NCI-H1105 (cell line): Measurements from ENCODE around the gene ADGRD1.
A peak's percentile ranks its signal among the peaks of the same experiment; 100 is the strongest.
"Not testable (repeated sequence)": the region's sequence is repeated elsewhere in the genome, so short reads cannot be mapped to it uniquely, and the experiment has no call there.

Source experiments
- DNase-seq: peaks from one replicate; lab custom pipeline; 2025; lab: John Stamatoyannopoulos, UW

ADGRD1 gene

DNA sequence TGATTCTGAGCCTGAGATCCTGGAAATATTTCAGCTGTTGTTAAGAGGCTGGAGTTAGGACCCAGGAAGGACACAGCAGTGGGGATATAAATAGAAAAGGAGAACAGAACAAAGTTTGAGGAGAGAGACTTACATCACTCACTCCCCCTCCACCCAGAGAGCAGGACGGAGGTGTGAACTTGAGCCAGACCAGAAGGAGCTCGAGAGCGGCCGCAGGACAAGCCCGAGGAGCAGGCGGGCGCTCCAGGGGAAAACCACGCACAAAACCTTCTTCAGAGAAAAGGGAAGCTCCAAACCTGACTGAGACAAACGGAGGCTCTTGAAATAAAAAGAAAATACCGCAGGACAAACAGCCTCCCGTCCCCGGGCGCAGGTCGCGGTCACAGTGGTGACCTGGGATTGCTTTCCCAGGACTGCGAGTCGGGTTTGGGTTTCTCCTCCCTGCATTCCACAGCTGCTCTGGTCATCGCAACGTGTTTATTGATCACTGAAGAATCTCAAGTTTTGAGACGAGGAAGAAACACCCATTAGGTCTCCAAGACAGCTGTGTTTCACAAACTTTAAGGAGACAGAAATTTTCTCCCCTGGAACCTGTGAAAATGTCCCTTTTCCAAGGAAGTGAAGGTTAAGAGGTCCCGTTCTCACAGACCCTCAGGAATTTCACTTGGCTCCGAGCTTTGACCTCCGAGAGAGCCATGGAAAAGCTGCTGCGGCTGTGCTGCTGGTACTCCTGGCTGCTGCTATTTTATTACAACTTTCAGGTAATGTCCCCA lies at the start of gene ADGRD1:
ADGRD1 (plus strand) TSS at position 137 of the 773 bp plus-strand sequence; CDS start at position 696, 559 bp downstream.
- no peak for DNase-seq

- DNase-seq = no peak
Observed at GRCh38 chr12:130904064-130904463, 49.6 kb upstream of the ADGRD1 start.

DNA sequence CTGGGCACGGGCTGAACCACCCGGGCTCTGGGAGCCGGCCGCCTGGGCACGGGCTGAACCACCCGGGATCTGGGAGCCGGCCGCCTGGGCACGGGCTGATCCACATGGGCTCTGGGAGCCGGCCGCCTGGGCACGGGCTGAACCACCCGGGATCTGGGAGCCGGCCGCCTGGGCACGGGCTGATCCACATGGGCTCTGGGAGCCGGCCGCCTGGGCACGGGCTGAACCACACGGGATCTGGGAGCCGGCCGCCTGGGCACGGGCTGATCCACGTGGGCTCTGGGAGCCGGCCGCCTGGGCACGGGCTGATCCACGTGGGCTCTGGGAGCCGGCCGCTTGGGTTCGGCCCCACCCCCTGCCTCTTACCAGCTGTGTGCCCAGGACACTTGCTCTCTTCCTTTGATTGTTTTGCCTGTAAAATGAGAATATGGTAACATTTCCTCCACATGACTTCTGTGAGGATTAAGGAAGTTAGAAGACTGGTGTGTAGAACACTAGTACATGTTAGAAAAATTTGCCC lies 48.7 kb upstream of the ADGRD1 start:
- not testable (repeated sequence) for DNase-seq

DNA sequence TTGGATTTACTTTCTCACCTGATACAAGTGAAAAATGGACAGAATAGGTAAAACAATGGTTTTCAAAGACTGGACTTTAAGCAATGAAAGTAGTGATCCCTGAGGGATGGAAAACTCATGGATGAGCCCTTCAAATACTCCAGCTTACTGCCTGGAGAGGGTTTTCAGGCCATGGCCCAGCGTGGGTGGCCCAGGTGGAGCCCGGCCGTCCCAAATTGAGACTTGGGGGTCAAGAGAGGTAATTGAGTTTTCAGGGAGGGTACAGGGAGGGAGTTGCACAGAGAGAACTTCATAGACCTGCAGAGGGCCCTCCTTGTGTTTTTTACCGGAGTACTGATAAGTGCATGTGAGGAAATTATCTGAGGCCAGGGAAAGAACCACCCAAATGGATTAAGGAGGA lies 44.6 kb upstream of the ADGRD1 start:
- no peak for DNase-seq

- no peak for DNase-seq
Observed at GRCh38 chr12:130911193-130911592, 42.5 kb upstream of the ADGRD1 start.

- no peak for DNase-seq
Observed at GRCh38 chr12:130911933-130912332, 41.8 kb upstream of the ADGRD1 start.

GRCh38 chr12:130916241-130916911 lies 37.3 kb upstream of the ADGRD1 start:
- DNase-seq = peak; percentile 78

DNA sequence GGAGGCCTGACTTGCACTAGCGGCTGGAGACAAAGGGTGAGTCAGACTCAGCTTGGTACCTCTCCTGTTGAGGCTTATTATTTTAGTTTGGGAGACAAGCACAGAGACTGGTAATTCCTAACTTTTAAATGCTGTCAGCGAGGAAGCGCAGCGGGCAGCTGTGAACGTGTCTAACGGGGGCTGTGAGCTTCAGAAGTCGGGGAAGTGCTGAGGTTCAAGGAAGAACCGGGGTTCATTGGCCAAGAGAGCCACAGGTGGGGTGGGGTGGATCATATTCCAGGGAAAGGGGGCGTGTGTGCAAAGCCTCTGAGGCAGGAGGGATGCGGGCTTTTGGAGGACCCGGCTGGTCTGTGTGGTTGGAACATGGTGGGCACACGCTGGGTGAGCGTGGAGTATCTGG lies 36.1 kb upstream of the ADGRD1 start:
- DNase-seq = no peak

DNA sequence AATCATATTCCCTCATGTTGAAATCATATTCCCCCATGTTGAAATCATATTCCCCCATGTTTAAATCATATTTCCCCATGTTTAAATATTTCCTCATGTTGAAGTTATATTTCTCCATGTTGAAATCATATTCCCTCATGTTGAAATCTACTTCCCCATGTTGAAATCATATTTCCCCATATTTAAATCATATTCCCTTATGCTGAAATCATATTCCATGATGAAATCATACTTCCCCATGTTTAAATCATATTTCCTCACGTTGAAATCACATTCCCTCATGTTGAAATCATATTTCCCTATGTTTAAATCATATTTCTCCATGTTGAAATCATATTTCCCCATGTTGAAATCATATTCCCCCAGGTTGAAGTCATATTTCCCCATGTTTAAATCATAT lies 34.6 kb upstream of the ADGRD1 start:
- DNase-seq = no peak

- no peak for DNase-seq
Observed at GRCh38 chr12:130920119-130920703, 33.5 kb upstream of the ADGRD1 start.

DNA sequence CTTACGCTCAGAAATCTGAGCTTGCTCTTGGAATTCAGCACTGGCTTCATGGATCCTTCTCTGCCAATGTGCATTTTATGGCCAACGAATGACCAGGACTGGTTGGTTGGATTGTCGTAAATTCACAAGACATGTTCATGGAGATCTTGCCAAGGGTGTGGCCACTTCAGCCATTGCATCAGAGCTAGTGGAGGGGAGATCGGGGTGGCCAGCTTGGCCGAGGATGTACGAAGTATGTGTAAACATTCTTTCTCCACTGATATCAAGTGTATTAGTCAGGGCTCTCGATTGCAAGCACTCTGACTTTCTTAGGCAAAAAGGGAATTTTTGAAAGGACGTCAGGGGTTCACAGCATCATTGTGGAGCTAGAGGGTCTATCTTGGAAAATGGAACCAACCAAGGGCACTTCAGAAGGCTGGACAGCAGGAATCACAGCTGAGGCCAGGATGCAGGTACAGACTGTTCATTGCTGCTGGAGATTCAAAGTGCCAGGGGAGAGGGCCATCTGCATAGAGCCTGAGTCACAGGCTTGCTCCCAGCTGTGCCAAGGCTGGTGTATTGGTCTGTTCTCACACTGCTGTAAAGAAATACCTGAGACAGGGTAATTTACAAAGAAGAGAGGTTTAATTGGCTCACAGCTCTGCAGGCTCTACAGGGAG lies 32.9 kb upstream of the ADGRD1 start:
- no peak for DNase-seq

DNA sequence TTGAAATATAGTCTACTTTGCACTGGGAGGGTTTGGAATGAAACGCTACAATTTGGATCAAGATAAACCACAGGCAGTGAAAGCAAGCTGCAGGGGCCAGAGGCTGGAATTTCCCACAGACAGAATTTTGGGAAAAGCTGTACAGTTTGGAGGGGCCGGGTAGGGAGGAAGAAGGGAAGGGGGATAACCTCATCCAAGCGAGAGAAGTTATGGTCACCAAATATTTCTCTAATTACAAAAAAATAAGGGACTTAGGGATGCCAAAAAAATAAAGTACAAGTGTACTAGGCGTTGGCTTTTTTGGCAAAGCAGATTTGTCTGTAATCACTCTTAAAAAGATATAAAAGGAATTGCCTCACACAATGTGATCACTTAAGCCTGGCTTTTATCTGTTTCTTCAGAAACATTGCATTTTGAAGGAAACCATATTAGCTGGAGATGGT lies 31.2 kb upstream of the ADGRD1 start:
- no peak for DNase-seq

DNA sequence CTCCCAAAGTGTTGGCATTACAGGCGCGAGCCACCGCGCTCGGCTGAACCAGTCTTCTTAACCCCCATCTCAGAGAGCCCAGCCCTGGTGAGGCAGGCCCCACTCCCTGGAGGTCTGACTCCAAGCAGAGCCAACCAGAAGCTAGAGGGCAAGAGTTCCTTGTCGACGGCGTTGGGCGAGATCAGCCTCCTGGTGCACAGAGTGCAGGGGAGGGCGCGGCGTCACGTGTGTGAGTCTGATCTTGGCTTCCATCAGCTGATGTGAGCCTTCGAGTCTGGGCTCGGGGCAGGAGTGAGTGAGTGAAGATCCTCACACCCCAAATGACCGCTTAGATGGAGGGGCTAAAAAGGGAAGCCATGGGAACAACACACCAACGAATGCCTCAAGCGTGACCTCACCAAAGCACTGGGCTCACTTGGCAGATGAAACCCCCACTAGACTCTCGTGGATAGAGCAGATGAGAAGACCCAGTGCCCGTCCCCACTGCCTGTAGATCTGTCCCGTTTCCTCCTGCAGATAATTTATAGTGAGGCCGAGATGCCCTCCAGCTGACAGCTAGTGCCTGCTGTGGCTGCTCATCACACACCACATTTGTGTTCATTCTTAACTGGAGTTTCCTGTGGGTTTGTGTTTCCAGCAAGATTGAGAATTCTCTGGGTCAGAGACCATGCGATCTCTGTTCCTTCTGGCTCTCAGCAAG lies 28.6 kb upstream of the ADGRD1 start:
- no peak for DNase-seq

GRCh38 chr12:130925666-130926015 lies 28.1 kb upstream of the ADGRD1 start:
- DNase-seq = no peak

GRCh38 chr12:130929363-130929762 lies 24.3 kb upstream of the ADGRD1 start:
- DNase-seq = no peak

DNA sequence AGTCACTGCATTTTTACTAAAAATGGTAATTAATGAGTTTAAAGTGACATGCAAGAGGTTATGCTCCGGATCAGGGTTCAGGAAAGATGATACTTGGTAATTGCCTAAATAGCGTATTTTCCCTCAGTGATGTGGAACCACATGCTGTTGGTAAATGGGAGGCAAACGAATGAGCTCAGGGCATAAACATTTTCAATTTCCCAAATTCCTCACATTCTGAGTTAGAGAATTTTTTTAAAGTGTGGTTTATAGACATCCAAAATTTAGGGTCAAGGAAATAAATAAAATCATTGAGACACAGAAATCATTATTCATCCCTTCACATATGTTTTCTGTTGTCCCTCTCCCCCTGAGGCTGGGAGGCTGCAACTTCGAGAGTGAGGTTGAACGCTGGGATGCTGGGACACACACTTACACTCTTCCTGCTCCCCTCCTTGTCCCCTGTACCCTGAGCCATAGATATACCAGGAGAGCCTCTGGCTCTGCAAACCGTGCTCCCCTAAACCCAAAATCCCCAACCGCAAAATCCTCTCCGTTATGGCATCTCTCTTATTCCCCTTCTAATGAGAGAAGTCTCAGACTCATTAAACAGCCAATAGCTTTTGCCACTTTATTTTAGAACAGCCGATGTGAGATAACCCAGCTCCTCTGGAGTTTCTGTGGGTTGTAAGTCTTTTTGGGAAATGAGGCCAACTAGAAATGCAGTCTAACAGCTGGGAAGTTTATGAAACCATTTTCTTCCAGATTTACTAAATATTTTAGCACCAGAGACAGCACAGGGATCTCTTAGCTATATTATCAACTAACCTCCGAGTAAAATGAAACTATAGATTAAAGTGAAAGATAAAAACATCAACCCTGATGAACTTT lies 21.4 kb upstream of the ADGRD1 start:
- DNase-seq = no peak

DNA sequence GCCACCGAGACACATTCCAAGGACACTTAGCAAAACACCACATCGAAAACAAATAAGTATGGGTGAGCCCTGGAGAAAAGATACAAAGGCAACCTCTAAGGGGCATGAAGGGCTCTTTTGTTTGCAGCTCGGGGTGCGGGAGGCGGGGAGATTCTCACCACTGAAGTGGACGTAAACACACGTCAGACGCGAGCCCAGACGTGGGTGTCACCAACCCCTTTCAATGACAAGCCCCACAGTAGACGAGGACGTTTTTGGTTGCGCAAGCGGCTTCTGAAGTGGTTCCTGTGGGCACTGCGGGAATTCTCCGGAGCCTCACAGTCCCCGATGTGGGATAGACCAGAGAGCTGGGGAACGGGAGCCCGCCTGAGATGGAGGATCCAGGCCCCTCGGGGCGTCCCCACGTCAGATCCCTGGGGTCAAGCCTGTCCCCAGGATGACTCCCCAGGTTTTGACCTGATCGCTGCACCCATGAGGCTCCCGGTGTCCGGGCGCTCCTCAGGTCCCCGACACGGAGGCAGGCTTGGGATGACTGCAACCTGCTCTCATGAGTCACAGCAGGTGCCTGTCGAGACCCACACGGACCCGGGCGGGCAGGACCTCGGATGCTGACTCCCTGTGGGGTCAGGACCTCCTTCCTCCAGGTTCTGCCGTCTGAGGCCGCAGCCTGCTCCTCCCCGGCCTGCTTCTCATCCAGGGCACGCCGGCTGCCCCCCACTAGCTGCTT lies 20.3 kb upstream of the ADGRD1 start:
- DNase-seq = no peak

DNA sequence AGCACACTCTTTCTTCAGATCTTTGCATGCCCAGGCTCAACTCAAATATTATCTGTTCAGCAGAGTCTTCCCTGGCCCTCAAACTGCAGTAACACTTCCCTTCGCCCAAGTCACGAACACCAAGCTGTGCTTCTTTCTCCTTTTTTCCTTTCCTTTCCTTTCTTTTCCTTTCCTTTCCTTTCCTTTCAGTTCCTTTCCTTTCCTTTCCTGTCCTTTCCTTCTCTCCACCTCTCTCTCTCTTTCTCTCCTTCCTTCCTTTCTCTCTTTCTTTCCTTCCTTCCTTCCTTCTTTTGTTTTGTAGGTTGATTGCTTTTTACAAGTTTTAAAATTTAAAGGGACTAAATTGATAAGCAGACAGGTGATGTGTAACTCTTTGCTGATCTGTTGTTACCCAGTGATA lies 19.0 kb upstream of the ADGRD1 start:
- DNase-seq = no peak

GRCh38 chr12:130936561-130936960 lies 17.1 kb upstream of the ADGRD1 start:
- no peak for DNase-seq

GRCh38 chr12:130937063-130937462 lies 16.6 kb upstream of the ADGRD1 start:
- DNase-seq = no peak
